Epithelial cell of prostate (primary cell): ENCODE measurements around the gene ZNF474.
"Not testable (repeated sequence)": the region's sequence is repeated elsewhere in the genome, so short reads cannot be mapped to it uniquely, and the experiment has no call there.

Experiments
- DNase-seq: peaks from one replicate; pipeline ENCODE4 v3.0.0-alpha.2; 2011; ENCODE audit warnings: low read depth, low spot score
- H3K27ac ChIP-seq: fragments of 450-650 bp; 2 replicates; pipeline ENCODE4 v1.5.1; 2017; ENCODE audit warnings: mild to moderate bottlenecking

Gene ZNF474

GRCh38 chr5:122129306-122129705 lies at the start of gene ZNF474:
Gene ZNF474 (plus strand): TSS chr5:122129546. CDS start chr5:122151991, 22,445 bp downstream.
- no peak within 1 kb of the TSS for H3K27ac ChIP-seq
- DNase-seq = peak; percentile 71

DNA sequence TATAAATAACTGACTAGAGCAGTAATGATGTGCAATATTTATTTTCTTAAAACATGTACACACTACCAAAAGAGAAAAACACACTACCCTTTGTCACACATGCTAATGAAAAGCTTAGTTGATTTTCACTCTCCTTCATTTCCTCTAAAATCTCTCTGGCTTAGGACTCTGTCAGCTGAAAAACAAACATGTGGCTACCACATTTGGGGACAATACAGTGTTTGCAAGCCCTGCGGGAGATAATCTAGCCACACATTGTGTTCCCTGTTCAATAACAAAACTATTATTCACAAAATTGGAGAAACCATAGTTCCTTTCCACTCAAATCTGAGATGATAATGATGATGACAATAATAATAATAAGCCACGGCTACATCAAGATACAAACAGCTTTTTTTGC lies 47.8 kb upstream of the ZNF474 start:
- no peak for DNase-seq
- no peak overlapping the region for H3K27ac ChIP-seq

DNA sequence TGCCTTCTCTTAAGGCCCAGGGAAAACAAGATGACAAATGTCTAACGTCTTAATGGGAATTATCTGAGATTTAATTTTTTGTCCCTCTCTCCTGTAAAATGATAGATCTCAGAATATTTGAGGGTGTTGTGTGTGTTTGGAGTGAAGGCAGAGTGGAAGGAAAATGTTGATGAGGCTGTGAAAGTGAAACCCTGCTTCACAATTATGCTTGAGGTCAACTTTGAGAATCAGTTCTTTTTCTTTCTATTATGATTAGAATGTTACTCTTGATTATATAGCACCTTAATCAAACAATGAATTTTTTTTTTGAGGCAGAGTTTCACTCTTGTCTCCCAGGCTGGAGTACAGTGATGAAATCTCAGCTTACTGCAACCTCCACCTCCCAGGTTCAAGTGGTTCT lies 45.8 kb upstream of the ZNF474 start:
- no peak for DNase-seq
- no peak overlapping the region for H3K27ac ChIP-seq

DNA sequence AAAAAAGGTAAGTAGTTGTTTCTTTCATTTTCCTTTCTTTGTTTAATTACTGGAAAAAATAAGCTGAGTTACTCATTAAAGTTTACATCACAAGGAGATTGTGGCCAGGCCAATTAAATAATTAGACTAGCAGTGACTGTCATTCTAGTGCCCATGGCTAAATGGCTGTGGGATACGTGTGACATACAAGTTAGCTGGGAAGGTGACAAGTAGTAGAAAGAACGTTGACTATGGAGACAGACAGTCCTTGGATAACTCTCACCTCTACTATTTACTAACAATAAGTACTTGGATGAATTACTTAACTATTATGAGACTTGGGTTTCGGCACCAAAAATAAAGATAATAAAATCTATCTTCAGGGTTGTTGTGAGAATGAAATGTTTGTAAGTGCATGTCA lies 44.3 kb upstream of the ZNF474 start:
- H3K27ac ChIP-seq = no peak overlapping the region
- no peak for DNase-seq

GRCh38 chr5:122089096-122090013 lies 40.0 kb upstream of the ZNF474 start:
- no peak for DNase-seq

DNA sequence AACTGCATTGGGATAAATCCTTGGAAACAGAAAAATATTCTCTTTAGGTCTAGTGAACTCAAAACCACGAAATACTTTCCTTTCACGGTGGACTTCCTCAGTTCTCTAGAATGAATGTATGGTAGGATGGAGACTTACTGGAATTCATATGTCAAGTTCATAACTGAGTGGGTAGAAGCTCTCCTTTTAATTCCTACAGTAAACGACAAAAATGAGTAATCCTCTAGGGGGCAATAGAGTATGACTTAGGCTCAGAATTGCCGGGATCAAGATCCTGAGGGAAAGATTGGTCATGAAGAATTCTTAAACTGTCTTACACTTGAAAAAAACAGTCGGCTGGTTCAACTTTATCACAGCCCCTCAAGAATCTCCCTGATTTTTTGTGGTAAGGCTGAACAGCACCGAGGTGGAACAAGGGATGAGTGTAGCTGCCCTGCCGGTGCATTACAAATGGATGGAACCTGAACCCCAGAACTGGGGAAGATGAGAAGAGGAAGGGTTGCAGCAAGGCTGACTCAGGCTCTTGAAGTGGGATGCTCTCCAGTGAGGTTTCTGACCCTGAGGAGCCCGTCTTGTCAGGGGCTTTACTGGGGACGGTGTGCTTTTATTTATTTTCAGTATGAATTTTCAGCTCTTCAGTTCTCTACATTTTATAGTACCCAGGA lies 37.3 kb upstream of the ZNF474 start:
- no peak overlapping the region for H3K27ac ChIP-seq
- DNase-seq = no peak

More at GRCh38 chr5:122089096-122090013, 40.0 kb upstream of the ZNF474 start:
- H3K27ac ChIP-seq = no peak overlapping the region

DNA sequence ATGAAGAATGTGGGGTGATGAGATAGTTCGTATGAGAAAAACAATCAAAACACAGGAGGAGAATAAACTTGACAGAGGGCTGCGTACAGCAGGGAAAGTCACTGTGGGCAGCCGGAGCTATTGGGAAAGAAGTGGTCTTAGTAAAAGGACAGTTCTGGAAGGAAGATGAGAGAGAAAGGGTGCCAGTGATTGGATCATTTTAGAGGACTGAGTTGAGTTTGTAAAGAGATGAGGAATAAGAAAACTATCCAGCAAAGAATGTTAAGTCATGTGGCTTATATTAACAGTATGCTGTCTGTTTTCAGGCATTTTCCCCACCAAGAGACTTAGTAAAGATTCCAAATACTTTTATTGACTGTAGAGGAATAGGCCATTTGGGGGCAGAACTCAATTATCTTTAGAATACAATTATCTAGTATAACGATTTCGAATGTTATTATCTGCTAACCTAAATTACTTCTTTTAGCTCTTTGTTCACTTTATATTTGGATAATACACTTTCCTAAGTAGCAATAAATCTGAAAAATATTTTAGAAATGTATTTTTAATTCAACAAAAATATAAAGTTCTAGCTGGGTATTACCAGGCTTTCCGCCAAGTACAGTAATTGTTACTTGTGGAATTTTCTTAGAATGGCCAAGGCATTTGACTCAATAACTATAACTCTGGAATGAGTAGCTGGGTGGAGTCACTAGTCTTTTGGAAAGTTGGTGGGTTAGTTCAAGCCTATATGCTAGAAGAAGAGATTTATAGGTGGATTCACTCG lies 35.7 kb upstream of the ZNF474 start:
- H3K27ac ChIP-seq = no peak overlapping the region
- no peak for DNase-seq

DNA sequence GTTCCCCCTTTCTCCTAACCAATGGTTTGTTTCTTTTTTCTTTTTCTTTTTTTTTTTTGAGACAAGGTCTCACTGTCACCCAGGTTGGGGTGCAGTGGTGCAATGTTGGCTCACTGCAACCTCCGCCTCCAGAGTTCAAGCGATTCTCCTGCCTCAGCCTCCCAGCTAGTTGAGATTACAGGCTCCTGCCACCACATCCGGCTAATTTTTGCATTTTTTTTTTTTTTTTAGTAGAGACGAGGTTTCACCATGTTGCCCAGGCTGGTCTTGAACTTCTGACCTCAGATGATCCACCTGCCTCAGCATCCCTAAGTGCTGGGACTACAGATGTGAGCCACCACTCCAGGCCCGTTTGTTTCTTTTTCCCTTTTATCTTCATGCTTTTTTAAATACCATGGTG lies 35.1 kb upstream of the ZNF474 start:
- not testable (repeated sequence) for H3K27ac ChIP-seq, DNase-seq

DNA sequence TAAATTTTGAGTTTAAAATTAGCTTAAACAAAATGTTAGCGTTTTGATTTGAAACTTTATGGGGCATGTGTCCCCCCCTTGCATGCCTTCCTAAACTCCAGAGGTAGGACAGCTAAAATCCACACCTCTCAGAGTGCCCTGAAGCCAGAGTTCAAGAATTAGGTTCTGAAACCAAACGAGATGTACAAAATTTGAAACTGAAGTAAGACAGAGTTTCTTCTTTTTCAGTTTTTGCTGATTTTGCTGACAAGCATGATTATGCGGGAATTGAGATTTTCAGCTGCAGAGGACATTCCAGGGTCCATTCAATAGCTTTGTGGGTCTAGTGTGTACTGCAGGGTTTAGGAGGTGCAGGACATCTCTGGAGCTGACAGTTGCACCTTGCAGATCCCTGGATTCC lies 34.2 kb upstream of the ZNF474 start:
- H3K27ac ChIP-seq = no peak overlapping the region
- DNase-seq = no peak

- no peak overlapping the region for H3K27ac ChIP-seq
- no peak for DNase-seq
These were observed 32.0 kb upstream of the ZNF474 start for GRCh38 chr5:122097391-122097790.

DNA sequence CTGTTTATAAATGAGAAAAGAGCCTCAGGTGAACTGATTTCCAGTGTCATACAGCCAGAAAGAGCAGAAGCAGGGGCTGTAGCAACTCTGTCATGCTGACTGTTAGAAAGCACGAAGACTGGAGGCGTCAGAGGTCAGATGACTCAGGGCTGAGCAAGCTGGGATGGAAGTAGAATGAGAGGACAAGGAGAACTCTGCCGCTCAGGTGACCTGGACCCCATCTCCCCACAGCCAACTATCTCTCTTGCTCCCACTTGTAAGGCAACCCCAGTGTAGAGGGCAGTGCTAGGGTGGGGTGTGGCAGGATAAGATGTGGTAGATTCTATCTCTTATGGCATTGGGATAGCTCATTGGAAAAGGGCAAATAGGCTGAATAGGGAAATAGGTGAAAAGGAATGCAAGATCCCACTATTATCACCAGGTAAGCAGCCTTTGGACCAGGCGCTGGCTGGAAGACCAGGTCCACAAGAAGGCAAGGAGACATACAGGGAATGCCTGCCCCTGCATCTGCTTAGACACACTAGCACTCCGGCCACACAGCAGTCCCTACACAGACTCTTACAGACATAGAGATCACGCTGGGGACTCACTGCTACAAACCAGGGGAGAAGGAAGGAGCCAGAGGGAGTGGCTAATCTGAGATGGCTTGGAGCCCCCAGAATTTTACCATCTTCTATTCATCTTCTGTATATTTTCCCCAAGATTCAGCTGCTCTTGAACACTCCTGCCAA lies 30.1 kb upstream of the ZNF474 start:
- no peak for DNase-seq
- H3K27ac ChIP-seq = peak overlapping the region; percentile 13

GRCh38 chr5:122101636-122102285 lies 27.6 kb upstream of the ZNF474 start:
- DNase-seq = no peak
- peak overlapping the region; percentile 70 for H3K27ac ChIP-seq

GRCh38 chr5:122102825-122103224 lies 26.5 kb upstream of the ZNF474 start:
- H3K27ac ChIP-seq = peak overlapping the region; percentile 70
- DNase-seq = peak; percentile 36

GRCh38 chr5:122105909-122106308 lies 23.4 kb upstream of the ZNF474 start:
- no peak for DNase-seq
- H3K27ac ChIP-seq = no peak overlapping the region

DNA sequence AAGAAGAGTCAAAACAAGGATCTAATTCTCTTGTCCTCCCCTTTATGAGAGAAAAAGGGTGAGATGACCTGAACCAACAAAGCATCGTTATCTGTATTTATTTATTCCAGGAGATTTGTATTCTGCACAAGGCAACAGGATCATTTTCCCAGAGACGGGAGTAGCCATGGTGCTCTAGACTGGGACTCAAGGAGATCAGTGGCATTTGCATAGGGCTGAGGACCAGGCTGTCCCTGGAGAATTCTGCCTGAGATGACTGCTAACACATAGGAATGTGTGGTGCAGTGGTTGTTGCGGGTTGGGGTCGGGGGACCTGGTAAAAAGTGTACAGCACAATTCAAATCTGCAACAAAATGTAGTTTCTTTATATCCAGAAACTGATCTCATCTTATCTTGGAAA lies 22.3 kb upstream of the ZNF474 start:
- H3K27ac ChIP-seq = no peak overlapping the region
- no peak for DNase-seq

DNA sequence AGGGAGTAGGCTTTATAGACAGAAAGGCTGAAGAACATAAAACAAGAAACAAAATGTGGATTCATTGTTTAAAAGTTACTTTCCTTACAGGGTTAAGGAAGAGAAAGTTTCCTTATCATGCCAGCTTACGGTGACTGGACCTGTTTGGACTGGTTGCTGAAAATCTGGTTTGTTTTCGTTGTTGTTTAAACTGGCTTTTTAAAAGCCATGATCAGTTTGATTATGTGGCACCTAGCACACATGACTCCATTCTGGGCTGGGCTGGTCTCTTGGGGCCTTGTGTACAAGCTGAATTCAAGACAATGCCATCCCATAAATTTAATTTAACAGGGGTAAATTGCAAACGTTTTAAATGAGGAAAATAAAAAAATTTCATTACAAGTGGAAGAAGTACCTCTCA lies 18.4 kb upstream of the ZNF474 start:
- DNase-seq = peak; percentile 22
- peak overlapping the region; percentile 27 for H3K27ac ChIP-seq

- DNase-seq = no peak
- H3K27ac ChIP-seq = no peak overlapping the region
These were observed 17.9 kb upstream of the ZNF474 start for GRCh38 chr5:122111460-122111859.

GRCh38 chr5:122112063-122112462 lies 17.3 kb upstream of the ZNF474 start:
- H3K27ac ChIP-seq = no peak overlapping the region
- DNase-seq = no peak

DNA sequence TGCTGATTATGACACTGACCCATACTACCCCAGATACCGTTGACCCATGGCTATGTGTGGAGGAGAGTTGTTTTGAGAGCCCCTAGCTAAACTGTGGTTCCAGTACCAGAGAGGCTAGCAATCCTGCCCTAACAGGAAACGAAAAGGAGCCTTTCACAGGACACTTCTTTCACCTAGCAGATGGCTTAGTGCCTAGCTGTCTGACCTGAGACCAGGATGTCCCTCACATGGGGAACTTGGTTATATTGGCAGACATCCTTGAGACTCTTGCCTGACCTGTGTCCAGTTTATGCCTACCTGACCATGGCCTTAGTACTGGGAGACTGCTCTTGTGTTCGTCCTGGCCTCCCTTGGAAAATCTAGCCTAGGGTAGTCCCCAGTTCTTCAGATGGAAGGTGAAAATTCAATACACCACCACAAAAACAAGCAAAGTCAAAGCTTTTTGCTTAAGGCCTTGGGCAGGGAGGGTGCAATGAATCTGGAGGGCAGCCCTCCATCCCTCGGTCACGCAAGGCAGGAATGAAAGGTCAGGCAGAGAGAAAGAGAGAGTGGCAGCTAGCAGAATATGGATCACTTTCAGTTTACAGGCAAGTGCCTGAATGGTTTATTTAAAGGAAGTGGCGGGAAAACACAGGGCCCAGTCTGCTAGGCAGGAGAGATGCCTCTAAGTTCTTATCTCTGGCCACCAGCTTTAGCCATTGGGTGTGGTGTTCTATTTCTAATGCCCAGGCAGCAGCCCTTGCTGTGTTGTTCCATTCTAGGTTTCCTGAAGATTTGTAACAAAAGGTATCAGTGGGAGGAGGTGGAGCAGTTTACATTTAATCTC lies 16.4 kb upstream of the ZNF474 start:
- DNase-seq = no peak
- no peak overlapping the region for H3K27ac ChIP-seq
